HepG2 (cell line): ENCODE results near the gene LITAFD. TPM values are rescaled to one million over a fixed set of nuclear protein-coding genes. Genes with fewer than 3 reads are reported as not detected.
A peak's percentile ranks its signal among the peaks of the same experiment; 100 is the strongest.

Experiments
- ATAC-seq: fragments of 200-7000 bp; cut with Tn5 transposase; 3 replicates; pipeline ENCODE4 v1.9.1; 2020; ENCODE audit warnings: mild to moderate bottlenecking, moderate library complexity
- BruUV-seq: library from RNA; stranded (reverse); fragments of 400-500 nt; replicated peaks from 2 replicates; lab custom pipeline; 2021; lab: Mats Ljungman, UMichigan
- CTCF ChIA-PET: fragments of 300-600 bp; formaldehyde crosslinking; extraction: SDS; loops from one replicate; lab custom pipeline; 2021; ENCODE audit warnings: low total read pairs, inconsistent platforms, low intra/inter-chr PET ratio; lab: Yijun Ruan, JAX
- POLR2A ChIA-PET: fragments of 350-600 bp; sonication (Branson Sonifier 250); formaldehyde crosslinking; loops from one replicate; lab custom pipeline; 2020; ENCODE audit warnings: antibody characterized with exemption, inconsistent platforms; lab: Yijun Ruan, JAX
- DNase-seq: peaks from one replicate; pipeline ENCODE4 v3.0.0-alpha.2; 2015; ENCODE audit warnings: low spot score
- FAIRE-seq: peaks from 3 replicates; lab custom pipeline; 2011; peaks lifted over from hg19 to GRCh38; lab: Jason Lieb, UNC
- H2AFZ ChIP-seq: one replicate; pipeline ENCODE4 v1.6.1; 2011; ENCODE audit warnings: low read length, inconsistent platforms
- H3K27ac ChIP-seq: fragments of 300-600 bp; 3 replicates; pipeline ENCODE4 v1.8.0; 2011; ENCODE audit warnings: mixed run types, mild to moderate bottlenecking, mixed read lengths, low read length, inconsistent platforms; ENCODE audit not compliant: insufficient read depth; ENCODE audit errors: extremely low read length
- H3K27me3 ChIP-seq, 2 experiments: fragments of 200-600 bp in 1 of 2; 2 replicates in 1 of 2; 3 replicates in 1 of 2; pipeline versions ENCODE4 v1.6.0 to v1.8.0; 2011; ENCODE audit warnings: low read length in 2 of 2, mild to moderate bottlenecking in 2 of 2, moderate library complexity in 2 of 2, inconsistent platforms in 1 of 2; ENCODE audit not compliant: insufficient read depth in 2 of 2, control insufficient read depth in 1 of 2
- H3K36me3 ChIP-seq, 2 experiments: fragments of 200-600 bp in 1 of 2; replicated peaks in 1 of 2; 2 replicates in 1 of 2; 3 replicates in 1 of 2; pipeline versions ENCODE4 v1.5.1 to v1.8.0; 2011; ENCODE audit warnings: low read length in 2 of 2, inconsistent platforms in 1 of 2; ENCODE audit not compliant: insufficient read depth in 2 of 2, control insufficient read depth in 1 of 2
- H3K4me1 ChIP-seq: 2 replicates; pipeline ENCODE4 v1.5.1; 2012; ENCODE audit warnings: low read length, inconsistent platforms; ENCODE audit not compliant: insufficient read depth
- H3K4me2 ChIP-seq: 2 replicates; pipeline ENCODE4 v1.6.0; 2011; ENCODE audit warnings: low read depth, low read length, inconsistent platforms
- H3K4me3 ChIP-seq, 3 experiments: fragments of 200-600 bp in 1 of 3; sonication (generic), shearing (Covaris generic) in 1 of 3; replicated peaks in 1 of 3; 2 replicates each; pipeline ENCODE4 v1.5.1; 2011 to 2016; ENCODE audit warnings: low read length in 3 of 3, inconsistent platforms in 2 of 3, low read depth in 2 of 3, mild to moderate bottlenecking in 2 of 3, control low read depth in 1 of 3, mixed read lengths in 1 of 3; ENCODE audit not compliant: insufficient read depth in 1 of 3
- H3K79me2 ChIP-seq: one replicate; pipeline ENCODE4 v1.6.1; 2011; ENCODE audit warnings: low read length, inconsistent platforms; ENCODE audit not compliant: insufficient read depth
- H3K9ac ChIP-seq: 2 replicates; pipeline ENCODE4 v1.6.0; 2011; ENCODE audit warnings: mild to moderate bottlenecking, low read depth, low read length, inconsistent platforms; ENCODE audit not compliant: insufficient read depth
- H3K9me3 ChIP-seq: 2 replicates; pipeline ENCODE4 v1.5.1; 2012; ENCODE audit warnings: mild to moderate bottlenecking, low read length
- H4K20me1 ChIP-seq: 2 replicates; pipeline ENCODE4 v1.6.0; 2011; ENCODE audit warnings: inconsistent platforms, mild to moderate bottlenecking, low read length, moderate library complexity; ENCODE audit not compliant: insufficient read depth
- KLF9 ChIP-seq: IDR thresholded peaks from 2 replicates; pipeline ENCODE4 v1.6.1; 2016; ENCODE audit warnings: low read depth
- MAFK ChIP-seq, 2 experiments: IDR thresholded peaks in 1 of 2; conservative IDR thresholded peaks in 1 of 2; 2 replicates each; pipeline ENCODE4 v1.6.1; 2011; ENCODE audit warnings: improper control_type of control experiment in 2 of 2, low read length in 2 of 2
- MEF2D ChIP-seq: sonication (generic); formaldehyde crosslinking; IDR thresholded peaks from 2 replicates; pipeline ENCODE4 v1.5.1; 2020; ENCODE audit warnings: mild to moderate bottlenecking, missing genetic modification reagents
- MIER3 ChIP-seq: IDR thresholded peaks from 2 replicates; pipeline ENCODE4 v1.6.1; 2016; ENCODE audit warnings: missing compliant biosample characterization, borderline replicate concordance
- POGZ ChIP-seq: sonication (generic); formaldehyde crosslinking; IDR thresholded peaks from 2 replicates; pipeline ENCODE4 v1.4.0; 2020; ENCODE audit warnings: mild to moderate bottlenecking, missing genetic modification reagents
- RBM22 ChIP-seq: fragments of 200-400 bp; formaldehyde crosslinking; optimal IDR thresholded peaks from 2 replicates; pipeline ENCODE3; 2017; ENCODE audit warnings: mild to moderate bottlenecking, low read length, moderate library complexity
- SIN3B ChIP-seq: fragments of 150-350 bp; IDR thresholded peaks from 2 replicates; pipeline ENCODE4 v1.6.1; 2014; ENCODE audit warnings: low read length
- ZNF350 ChIP-seq: sonication (generic); formaldehyde crosslinking; IDR thresholded peaks from 2 replicates; pipeline ENCODE4 v1.4.0; 2020; ENCODE audit warnings: mild to moderate bottlenecking, low read depth, missing genetic modification reagents, borderline replicate concordance
- ZNF510 ChIP-seq: sonication (generic); formaldehyde crosslinking; IDR thresholded peaks from 2 replicates; pipeline ENCODE4 v1.4.0; 2020; ENCODE audit warnings: low read depth, mild to moderate bottlenecking, missing genetic modification reagents
- ZNF550 ChIP-seq: sonication (generic); formaldehyde crosslinking; IDR thresholded peaks from 2 replicates; pipeline ENCODE4 v1.4.0; 2020; ENCODE audit warnings: mild to moderate bottlenecking, missing genetic modification reagents, borderline replicate concordance
- ZNF552 ChIP-seq: sonication (generic); formaldehyde crosslinking; IDR thresholded peaks from 2 replicates; pipeline ENCODE4 v1.9.0; 2022; ENCODE audit warnings: missing genetic modification reagents, mild to moderate bottlenecking, borderline replicate concordance
- ZNF724P ChIP-seq: sonication (generic); formaldehyde crosslinking; IDR thresholded peaks from 2 replicates; pipeline ENCODE4 v1.8.0; 2022; ENCODE audit warnings: missing genetic modification reagents, borderline replicate concordance
- WGBS: methylation state at CpG from one replicate; pipeline ENCODE4 v1.1.6; 2017; ENCODE audit warnings: low lambda C conversion rate; 5-methylcytosine and 5-hydroxymethylcytosine counted together
- in situ Hi-C: cut with HindIII; loops from 2 replicates; pipeline ENCODE4 v1.10.0; 2017; ENCODE audit warnings: low pct_unique_long_range_greater_than_20kb; ENCODE audit not compliant: extremely low pct_ligation_motif_present
- intact Hi-C: fragments of 100-400 bp; cut with micrococcal nuclease; formaldehyde crosslinking; loops from one replicate; pipeline ENCODE4 v1.10.0; 2022; ENCODE audit not compliant: unreplicated experiment
- polyA plus RNA-seq, 8 experiments: library from polyadenylated mRNA; depleted of rRNA in 3 of 8; stranded (reverse) in 7 of 8; unstranded in 1 of 8; fragments of >200 nt; fragmentation: Illumina TruSeq in 4 of 8; extraction: Trizol in 4 of 8; gene quantifications; 2 replicates each; pipeline versions ENCODE4 v1.2.1 to v1.2.3, GENCODE V29; 2011 to 2016; ENCODE audit warnings: low read depth in 4 of 8, missing spikeins in 1 of 8, mixed read lengths in 1 of 8; ENCODE audit not compliant: insufficient read depth in 1 of 8
- total RNA-seq, 5 experiments: library from RNA; depleted of rRNA; stranded (reverse); fragments of >200 nt; fragmentation: Illumina TruSeq; extraction: Trizol; gene quantifications; 2 replicates each; pipeline ENCODE4 v1.2.3, GENCODE V29; 2016; ENCODE audit warnings: low read depth in 1 of 5
- TF ChIP-seq, protein P1 (sequence below): IDR thresholded peaks from 2 replicates; pipeline ENCODE4 v1.6.1; 2016; ENCODE audit warnings: mild to moderate bottlenecking, missing biosample characterization, missing genetic modification reagents
- TF ChIP-seq, protein P2 (sequence below): sonication (generic); formaldehyde crosslinking; IDR thresholded peaks from 2 replicates; pipeline ENCODE4 v1.9.0; 2021; ENCODE audit warnings: missing genetic modification reagents, borderline replicate concordance
- TF ChIP-seq, protein P3 (sequence below): IDR thresholded peaks from 2 replicates; pipeline ENCODE4 v1.6.1; 2016; ENCODE audit warnings: missing compliant biosample characterization, missing genetic modification reagents, borderline replicate concordance
- TF ChIP-seq, protein P4 (sequence below): IDR thresholded peaks from 2 replicates; pipeline ENCODE4 v1.6.1; 2018; ENCODE audit warnings: missing genetic modification reagents, mild to moderate bottlenecking, missing compliant biosample characterization

The LITAFD gene
- total and polyA plus RNA-seq, 2 of the 13 experiments (the other 11 are each of a cell fraction or from before 2014, with no cell fraction given) = not detected

DNA sequence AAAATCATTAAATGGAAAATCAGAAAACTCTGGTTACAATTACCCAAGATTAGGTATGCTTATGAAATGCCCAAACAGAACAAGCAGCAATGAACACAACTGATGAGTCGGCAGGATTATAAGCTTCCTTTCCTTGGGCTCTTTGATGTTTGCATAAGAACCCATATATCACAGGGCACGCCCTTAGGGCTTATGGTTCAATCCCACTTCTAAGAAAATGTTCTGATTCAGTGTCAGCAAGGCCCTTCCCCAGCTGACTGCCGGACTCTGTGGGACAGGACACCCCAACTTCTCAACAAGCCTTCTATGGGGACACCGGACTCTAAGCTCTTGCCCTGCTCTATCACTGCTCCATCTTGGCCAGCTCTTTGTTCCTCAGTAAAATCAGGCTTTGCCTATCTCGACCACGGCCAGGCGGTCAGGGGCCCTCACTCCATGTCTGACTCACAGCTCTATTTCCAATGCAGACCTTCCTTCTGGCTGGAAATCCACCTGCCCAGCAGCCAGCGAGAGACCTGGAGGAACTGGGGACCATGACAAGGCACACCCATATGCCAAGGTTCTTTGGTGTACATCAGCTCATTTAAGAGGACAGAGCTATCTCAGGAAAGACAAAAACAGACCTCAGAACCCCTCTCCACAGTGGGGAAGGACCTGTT is 26.8 kb downstream of the LITAFD start (continued):
- TF ChIP-seq ZNF724P (CRISPR knock-in tag) = 0 out of 2 replicates have a peak, but pooled peaks have one; percentile 44
- peak; percentile 76 for TF ChIP-seq RBM22
- TF ChIP-seq, protein P1, sequence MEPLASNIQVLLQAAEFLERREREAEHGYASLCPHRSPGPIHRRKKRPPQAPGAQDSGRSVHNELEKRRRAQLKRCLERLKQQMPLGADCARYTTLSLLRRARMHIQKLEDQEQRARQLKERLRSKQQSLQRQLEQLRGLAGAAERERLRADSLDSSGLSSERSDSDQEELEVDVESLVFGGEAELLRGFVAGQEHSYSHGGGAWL = no peak
- TF ChIP-seq, protein P2, sequence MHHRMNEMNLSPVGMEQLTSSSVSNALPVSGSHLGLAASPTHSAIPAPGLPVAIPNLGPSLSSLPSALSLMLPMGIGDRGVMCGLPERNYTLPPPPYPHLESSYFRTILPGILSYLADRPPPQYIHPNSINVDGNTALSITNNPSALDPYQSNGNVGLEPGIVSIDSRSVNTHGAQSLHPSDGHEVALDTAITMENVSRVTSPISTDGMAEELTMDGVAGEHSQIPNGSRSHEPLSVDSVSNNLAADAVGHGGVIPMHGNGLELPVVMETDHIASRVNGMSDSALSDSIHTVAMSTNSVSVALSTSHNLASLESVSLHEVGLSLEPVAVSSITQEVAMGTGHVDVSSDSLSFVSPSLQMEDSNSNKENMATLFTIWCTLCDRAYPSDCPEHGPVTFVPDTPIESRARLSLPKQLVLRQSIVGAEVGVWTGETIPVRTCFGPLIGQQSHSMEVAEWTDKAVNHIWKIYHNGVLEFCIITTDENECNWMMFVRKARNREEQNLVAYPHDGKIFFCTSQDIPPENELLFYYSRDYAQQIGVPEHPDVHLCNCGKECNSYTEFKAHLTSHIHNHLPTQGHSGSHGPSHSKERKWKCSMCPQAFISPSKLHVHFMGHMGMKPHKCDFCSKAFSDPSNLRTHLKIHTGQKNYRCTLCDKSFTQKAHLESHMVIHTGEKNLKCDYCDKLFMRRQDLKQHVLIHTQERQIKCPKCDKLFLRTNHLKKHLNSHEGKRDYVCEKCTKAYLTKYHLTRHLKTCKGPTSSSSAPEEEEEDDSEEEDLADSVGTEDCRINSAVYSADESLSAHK (CRISPR knock-in tag) = no peak
- no peak for TF ChIP-seq ZNF510 (CRISPR knock-in tag)

DNA sequence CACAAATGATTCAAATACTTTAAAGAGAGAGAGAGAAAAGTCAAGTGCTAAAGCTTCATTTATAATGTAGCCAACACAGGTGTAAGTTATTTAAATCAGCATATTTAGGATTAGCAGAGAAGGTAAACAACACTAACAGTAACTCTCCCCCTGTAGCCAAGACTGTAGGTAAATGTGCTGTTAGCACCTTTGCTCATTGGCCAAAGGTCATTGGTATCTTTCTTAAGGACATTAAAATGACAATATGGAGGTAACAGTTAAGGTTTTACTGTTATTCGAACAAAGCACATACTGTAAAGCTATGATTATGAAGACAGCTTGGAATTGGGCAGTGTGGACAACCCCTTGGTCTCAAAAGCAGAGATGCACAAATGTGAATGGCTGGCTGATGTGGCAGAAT is 28.7 kb downstream of the LITAFD start:
- H3K27me3 ChIP-seq = no peaks in the 10 kb centered on the region
- ChIA-PET CTCF (no interaction called here), POLR2A (interaction anchor here (1.2 kb wide), 1 partner anchor 97 kb away, joined by 4 read pairs; no protein-coding TSS in a partner anchor)
- 97% methylated on average over 1 of the region's 1 CpG for WGBS
- DNase-seq (no peak), ATAC-seq (no peak), FAIRE-seq (no peak)
- intact Hi-C loops (no loop called here), in situ Hi-C loops (no loop called here)
- no peaks in the 10 kb centered on the region for H3K4me1 ChIP-seq
- H4K20me1 ChIP-seq = 0 out of 2 replicates have a peak, but pooled peaks cover 6% of the 10 kb centered on the region
- H3K4me2 ChIP-seq = no peak overlapping the region
- BruUV-seq = no TSS peak
- TF ChIP-seq ZNF550 (CRISPR knock-in tag) (no peak), ZNF350 (CRISPR knock-in tag) (no peak), MEF2D (no peak), KLF9 (no peak), ZNF552 (CRISPR knock-in tag) (no peak), SIN3B (no peak), MIER3 (CRISPR knock-in tag) (no peak), POGZ (no peak), MAFK (conservative IDR thresholded peaks at IDR 0.05 in 1 of 2, IDR thresholded peaks at IDR 0.05 in 1 of 2; ENCODE audit: low read length in 2 of 2) (no peak)
- TF ChIP-seq, protein P3, sequence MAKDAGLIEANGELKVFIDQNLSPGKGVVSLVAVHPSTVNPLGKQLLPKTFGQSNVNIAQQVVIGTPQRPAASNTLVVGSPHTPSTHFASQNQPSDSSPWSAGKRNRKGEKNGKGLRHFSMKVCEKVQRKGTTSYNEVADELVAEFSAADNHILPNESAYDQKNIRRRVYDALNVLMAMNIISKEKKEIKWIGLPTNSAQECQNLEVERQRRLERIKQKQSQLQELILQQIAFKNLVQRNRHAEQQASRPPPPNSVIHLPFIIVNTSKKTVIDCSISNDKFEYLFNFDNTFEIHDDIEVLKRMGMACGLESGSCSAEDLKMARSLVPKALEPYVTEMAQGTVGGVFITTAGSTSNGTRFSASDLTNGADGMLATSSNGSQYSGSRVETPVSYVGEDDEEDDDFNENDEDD (CRISPR knock-in tag) = no peak
- TF ChIP-seq, protein P4, sequence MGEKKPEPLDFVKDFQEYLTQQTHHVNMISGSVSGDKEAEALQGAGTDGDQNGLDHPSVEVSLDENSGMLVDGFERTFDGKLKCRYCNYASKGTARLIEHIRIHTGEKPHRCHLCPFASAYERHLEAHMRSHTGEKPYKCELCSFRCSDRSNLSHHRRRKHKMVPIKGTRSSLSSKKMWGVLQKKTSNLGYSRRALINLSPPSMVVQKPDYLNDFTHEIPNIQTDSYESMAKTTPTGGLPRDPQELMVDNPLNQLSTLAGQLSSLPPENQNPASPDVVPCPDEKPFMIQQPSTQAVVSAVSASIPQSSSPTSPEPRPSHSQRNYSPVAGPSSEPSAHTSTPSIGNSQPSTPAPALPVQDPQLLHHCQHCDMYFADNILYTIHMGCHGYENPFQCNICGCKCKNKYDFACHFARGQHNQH (CRISPR knock-in tag) = no peak
- H3K36me3 ChIP-seq = peaks cover 68 to 98% of the 10 kb centered on the region in 2 experiments
- H3K9ac ChIP-seq = no peak overlapping the region
- H3K9me3 ChIP-seq = no peaks in the 10 kb centered on the region
- H3K27ac ChIP-seq = no peak overlapping the region
- H2AFZ ChIP-seq = no peak overlapping the region
- no peak overlapping the region for H3K4me3 ChIP-seq
- peaks cover 16% of the 10 kb centered on the region for H3K79me2 ChIP-seq
